ENCODE measurements around the gene ZMYND8. TPM values are rescaled to one million over a fixed set of nuclear protein-coding genes. Genes with fewer than 3 reads are reported as not detected.
"Not testable (repeated sequence)": the region's sequence is repeated elsewhere in the genome, so short reads cannot be mapped to it uniquely, and the experiment has no call there.

ZMYND8 gene
- total RNA-seq, 1 donor from 2014 or later = 23.1 TPM

DNA sequence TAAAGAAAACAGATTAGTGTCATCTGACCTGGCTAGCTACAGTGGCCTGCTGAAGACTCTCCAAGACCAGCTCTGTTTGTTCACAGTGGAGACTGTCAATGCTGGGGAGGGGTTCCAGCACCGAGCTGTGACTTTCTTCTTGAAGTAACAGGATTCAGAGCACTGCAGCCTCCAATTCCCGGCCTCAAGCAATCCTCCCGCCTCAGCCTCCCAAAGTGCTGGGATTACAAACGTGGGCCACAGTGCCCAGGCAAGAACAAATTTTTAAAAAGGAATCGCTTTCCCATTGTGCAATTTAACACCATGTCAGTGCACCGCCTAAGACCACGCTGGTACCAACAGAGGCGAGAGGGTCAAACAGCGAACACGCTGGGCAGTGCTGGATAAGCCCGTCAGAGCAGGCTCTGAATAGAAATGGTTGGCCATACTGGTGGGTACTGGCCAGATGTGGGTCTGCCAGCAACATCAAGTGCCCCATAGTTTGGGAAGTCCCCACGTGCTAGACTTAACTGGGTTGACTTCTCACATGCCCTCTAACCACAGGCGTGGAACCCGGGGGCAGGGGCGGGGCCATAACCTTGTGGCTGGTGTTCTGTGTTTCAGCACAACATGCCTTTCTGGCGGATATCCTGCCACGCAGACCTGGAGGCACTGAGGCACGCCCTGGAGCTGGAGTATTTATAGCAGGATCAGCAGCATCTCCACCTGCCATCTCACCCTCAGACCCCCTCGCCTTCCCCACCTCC is 168.9 kb downstream of the ZMYND8 start:
- no peak for DNase-seq (ENCODE audit: low spot score)

DNA sequence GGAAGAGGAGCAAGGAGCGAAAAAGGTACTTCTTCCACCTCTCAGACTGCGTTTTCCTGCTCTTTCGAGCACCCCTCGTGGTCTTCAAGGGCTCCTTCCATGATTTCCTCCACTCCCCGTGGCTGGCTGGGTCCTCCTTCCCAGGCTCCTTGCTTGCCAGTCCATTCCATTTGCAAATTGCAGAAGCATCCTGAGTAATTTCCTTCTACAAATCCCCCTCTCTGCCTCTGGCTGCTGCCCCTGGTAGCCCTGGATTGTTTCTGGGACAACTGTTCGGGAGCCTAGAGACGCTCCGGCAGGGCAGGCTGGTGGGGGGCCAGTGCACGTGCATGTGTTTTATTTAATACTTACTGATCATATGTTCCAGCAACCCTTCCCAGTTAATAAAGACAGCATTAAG is 173.1 kb downstream of the ZMYND8 start:
- DNase-seq (ENCODE audit: low spot score) = no peak

DNA sequence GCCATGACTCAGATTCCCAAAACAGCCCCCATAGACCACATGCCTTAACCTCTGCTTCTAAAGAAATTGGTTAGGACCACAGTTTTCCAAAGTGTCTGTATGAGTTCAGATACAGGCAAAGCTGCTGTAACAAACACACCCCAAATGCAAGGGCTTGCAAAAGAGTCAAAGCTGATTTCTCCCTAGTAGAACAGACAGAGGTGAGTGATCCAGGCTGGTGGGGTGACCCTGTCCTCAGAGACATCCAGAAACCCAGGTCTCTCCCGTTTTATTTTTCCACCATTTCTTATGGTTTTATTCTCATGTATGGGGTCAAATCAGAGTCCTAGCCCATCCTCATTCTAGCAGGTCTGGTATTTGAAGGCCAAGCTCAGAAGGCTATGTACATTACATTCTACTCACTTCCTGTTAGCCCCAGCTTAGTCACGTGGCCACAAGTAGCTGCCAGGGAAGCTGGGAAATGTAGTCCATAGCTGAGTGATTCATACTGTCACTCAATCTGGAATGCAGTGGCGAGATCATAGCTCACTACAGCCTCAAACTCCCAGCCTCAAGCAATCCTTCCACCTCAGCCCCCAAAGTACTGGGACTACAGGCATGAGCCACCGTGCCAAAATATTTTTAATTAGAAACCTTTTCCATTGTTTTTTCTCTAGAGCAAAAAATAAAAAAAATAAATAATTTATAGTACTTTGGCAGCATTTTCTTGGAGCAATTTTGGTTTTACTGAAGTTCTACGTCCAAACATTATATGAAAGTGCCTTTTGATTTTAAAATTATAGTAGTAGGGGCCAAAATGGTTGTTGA is 175.2 kb downstream of the ZMYND8 start:
- no peak for DNase-seq (ENCODE audit: low spot score)

DNA sequence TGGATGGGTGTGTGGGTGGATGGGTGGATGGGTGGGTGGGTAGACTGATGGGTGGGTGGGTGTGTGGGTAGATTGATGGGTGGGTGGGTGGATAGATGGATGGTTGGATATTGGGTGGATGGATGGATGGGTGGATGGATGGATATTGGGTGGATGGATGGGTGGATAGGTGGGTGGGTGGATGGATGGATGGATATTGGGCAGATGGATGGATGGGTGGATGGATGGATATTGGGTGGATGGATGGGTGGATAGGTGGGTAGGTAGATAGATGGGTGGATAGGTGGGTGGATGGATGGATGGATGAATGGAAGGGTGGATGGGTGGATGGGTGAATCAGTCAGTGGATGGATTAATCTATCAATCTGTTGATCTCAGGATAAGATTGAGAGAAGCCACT is 177.2 kb downstream of the ZMYND8 start:
- no peak for DNase-seq (ENCODE audit: low spot score)

DNA sequence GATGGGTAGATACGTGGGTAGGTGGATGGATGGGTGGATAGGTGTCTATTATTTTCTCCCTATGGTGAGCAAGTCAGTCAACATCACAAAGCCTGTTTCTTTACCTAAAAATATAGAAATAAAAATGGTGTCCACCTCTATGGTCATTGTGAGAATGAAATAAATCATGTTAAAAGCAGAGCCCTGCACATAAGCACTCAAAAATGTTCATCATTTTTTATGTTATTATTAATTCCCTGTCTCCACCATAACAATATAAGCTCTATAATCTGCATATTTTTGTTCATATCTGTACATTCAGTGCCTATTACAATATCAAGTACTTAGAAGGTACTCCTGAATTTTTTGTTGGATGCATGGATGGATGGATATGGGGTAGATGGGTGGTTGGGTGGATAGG is 177.6 kb downstream of the ZMYND8 start:
- DNase-seq (ENCODE audit: low spot score) = no peak

- DNase-seq (ENCODE audit: low spot score) = no peak
These were observed 178.2 kb downstream of the ZMYND8 start for GRCh38 chr20:47178277-47178676.

DNA sequence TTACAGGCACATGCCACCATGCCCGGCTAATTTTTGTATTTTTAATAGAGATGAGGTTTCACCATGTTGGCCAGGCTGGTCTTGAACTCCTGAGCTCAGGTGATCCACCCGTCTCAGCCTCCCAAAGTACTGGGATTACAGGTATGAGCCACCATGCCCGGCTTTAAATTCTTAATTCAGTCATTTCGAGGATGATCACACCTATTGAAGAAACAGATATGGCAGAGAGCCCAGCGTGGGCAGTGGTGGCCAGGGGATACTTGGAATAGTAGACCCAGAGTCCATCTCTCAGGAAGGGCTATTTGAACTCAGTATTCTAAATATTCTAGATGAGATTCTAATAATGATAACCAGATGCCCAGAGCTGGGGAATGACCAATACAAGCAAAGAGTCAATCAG is 180.3 kb downstream of the ZMYND8 start:
- not testable (repeated sequence) for DNase-seq (ENCODE audit: low spot score)

DNA sequence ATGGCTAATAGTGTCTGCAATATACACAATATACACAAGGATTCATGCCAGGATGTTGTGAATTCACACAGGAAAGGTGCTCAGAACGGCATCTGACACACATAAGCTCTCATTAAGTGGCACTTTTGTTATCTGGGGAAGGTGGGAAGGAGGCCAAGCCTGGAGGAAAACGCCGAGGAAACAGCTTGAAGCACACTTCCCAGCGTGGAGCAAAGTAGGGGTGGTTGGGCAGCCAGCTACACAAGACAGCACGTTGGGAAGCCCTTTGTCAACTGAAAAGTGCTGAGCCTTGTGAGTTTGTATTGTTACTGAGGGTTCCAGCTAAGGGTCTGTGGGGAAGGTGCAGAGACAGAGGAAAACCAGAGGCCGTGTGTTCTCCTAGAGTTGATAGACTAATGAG is 181.0 kb downstream of the ZMYND8 start:
- DNase-seq (ENCODE audit: low spot score) = no peak

- DNase-seq (ENCODE audit: low spot score) = no peak
These were observed 181.8 kb downstream of the ZMYND8 start for GRCh38 chr20:47174456-47175243.

GRCh38 chr20:47173596-47174216 is 182.8 kb downstream of the ZMYND8 start:
- DNase-seq (ENCODE audit: low spot score) = no peak

DNA sequence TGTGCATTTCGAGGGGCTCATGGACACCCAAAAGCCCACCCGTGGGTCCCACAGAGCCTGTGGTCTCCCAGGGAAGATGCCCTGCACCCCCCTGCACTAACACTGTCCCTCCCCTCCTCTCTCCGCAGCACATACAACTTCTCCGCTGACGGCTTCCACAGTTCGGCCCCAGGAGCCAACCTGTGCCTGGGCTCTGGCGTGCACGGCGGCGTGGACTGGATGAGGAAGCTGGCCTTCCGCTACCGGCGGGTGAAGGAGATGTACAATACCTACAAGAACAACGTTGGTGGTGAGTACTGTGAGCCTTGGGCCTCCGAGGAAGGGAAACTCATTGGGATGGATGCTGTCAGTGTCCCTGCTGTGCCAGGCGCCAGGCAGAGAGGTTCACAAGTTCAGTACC is 183.9 kb downstream of the ZMYND8 start:
- DNase-seq (ENCODE audit: low spot score) = no peak

- no peak for DNase-seq (ENCODE audit: low spot score)
These were observed 188.7 kb downstream of the ZMYND8 start for GRCh38 chr20:47167846-47168245.

- no peak for DNase-seq (ENCODE audit: low spot score)
These were observed 191.1 kb downstream of the ZMYND8 start for GRCh38 chr20:47165376-47165865.

GRCh38 chr20:47164140-47164539 is 192.4 kb downstream of the ZMYND8 start:
- DNase-seq (ENCODE audit: low spot score) = no peak

DNA sequence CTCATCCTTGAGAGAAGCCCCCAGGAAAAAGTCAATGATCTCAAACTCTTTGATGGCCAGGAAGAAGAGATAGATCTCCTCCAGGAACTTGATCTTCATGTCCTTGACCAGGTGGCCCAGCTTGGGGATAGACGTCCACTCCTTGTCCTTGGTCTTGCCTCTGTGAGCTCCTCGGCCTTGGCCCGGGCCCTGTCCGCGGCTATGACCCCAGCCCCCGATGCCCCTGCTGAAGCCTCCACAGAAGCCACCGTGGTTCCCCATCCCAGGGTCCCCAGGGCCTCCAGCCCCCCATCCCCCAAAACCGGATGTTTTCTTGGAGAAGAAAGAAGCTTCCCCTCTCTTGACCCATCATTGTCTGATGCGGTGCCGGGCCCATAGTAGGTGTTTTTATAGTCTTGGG is 195.1 kb downstream of the ZMYND8 start:
- no peak for DNase-seq (ENCODE audit: low spot score)

DNA sequence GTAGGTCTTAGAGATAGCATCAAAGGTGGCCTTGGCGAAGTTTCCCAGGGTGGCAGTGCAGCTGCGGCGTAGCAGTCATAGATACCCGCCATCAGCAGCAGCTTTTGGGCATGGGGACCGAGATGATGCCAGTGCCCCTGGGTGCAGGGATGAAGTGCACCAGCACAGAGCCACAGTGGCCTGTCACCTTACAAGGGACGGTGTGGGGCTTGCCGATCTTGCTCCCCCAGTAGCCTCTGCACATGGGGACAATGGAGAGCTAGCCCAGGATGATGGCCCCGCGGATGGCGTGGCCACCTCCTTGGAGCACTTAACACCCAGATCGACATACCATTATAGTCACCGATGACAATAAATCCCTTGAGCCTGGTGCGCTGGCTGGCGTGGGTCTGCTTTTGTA is 195.5 kb downstream of the ZMYND8 start:
- no peak for DNase-seq (ENCODE audit: low spot score)

DNA sequence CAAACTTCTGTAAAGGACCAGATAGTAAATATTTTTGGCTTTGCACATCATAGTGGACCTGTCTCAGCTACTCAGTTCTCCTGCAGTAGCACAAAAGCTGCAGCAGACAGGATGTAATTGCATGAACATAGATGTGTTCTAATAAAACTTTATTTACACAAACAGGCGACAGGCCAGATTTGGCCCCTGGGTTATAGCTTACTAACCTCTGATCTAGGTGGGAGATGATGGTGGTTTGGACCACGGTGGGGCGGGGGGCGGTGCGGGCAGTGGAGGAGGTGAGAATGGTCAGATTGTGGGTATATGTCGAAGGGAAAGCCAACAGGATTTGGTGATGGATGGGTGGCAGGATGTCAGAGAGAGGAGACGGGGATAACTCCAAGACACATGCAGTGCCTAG is 196.3 kb downstream of the ZMYND8 start:
- DNase-seq (ENCODE audit: low spot score) = peak; percentile 45

Measured in mesenteric fat pad (tissue), 1 donor.